ENCODE results near the gene SPOCK1. TPM values are rescaled to one million over a fixed set of nuclear protein-coding genes. Genes with fewer than 3 reads are reported as not detected.

Gene SPOCK1
- total and polyA plus RNA-seq, 9 of the 15 experiments (the other 6 are each of a cell fraction or from before 2014, with no cell fraction given) = 0.01 to 0.35 (median 0.04) TPM; not detected in 6

DNA sequence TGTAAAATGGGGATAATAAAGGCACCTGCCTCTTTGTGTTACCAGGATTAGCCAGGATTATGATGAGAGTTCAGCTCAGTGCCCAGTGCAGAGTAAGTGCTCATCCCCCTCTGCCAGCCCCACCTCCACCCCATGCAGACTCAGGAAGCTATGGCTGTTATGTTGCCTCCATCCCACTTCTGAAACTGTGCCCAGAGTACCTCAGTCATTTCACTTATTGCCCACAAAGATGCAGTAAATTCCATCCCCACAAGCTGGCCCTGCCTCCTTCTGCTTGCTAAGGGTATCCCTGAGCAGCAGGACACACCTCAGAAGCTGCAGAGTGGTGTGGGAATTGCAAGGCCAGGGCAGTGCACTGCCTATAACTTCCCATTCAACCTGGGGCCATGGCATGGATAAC is 415.1 kb downstream of the SPOCK1 start (continued):
- TF ChIP-seq ELK1 (CRISPR knock-in tag; IDR thresholded peaks at IDR 0.05) = no peak
- no peak for TF ChIP-seq ZNF184 (CRISPR knock-in tag; IDR thresholded peaks at IDR 0.05)
- TF ChIP-seq, protein P1, sequence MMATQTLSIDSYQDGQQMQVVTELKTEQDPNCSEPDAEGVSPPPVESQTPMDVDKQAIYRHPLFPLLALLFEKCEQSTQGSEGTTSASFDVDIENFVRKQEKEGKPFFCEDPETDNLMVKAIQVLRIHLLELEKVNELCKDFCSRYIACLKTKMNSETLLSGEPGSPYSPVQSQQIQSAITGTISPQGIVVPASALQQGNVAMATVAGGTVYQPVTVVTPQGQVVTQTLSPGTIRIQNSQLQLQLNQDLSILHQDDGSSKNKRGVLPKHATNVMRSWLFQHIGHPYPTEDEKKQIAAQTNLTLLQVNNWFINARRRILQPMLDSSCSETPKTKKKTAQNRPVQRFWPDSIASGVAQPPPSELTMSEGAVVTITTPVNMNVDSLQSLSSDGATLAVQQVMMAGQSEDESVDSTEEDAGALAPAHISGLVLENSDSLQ (IDR thresholded peaks at IDR 0.05) = no peak

DNA sequence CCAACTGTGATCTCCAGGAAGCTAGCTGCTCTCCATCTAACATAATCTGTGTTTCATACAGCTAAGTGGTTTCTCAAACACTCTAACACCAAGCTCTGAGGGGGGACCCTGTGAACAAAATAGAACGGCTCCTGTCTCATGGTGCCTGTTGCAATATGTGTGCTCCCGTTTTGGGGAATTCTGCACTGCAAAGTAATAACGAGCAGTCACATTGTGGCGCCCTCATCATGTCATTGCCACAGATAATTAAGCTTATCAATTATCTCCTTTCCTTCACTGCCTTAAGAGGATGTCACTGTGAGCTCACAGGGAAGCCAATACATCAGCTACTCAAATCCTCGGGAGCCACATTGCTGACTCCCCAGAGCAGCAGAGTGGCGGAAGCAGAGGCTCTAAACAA is 416.2 kb downstream of the SPOCK1 start:
- intact Hi-C loops (cut with micrococcal nuclease) = loop anchor here (10.0 kb wide), 1 partner anchor 142 kb away; no protein-coding TSS in a partner anchor
- DNase-seq (ENCODE audit: extremely low read depth in 1 of 4, low spot score in 3 of 4) = no peak
- Histone ChIP-seq H3K4me3 (no peak overlapping the region), H3K9me3 (replicated peaks; ENCODE audit: control insufficient read depth, insufficient read depth, low read depth, low read length) (no peaks in the 10 kb centered on the region), H3K9me1 (ENCODE audit: control insufficient read depth, insufficient read depth, low read length) (no peaks in the 10 kb centered on the region), H3K27me3 (ENCODE audit: control insufficient read depth in 2 of 2, insufficient read depth in 2 of 2, low read length in 2 of 2) (no peaks in the 10 kb centered on the region; a peak in 1 of 5 replicates), H3K4me2 (ENCODE audit: insufficient read depth, low read length) (no peak overlapping the region), H2AFZ (ENCODE audit: low read depth, low read length) (no peak overlapping the region), H3K36me3 (ENCODE audit: control insufficient read depth, insufficient read depth, low read length) (no peaks in the 10 kb centered on the region), H3K79me2 (ENCODE audit: control insufficient read depth, insufficient read depth, low read length) (no peaks in the 10 kb centered on the region), H3K9ac (ENCODE audit: insufficient read depth in 1 of 2, low read depth in 2 of 2, low read length in 2 of 2) (no peak overlapping the region), H4K20me1 (replicated peaks; ENCODE audit: control insufficient read depth, insufficient read depth, low read length) (no peaks in the 10 kb centered on the region), H3K27ac (ENCODE audit: extremely low read depth, low read depth, low read length) (no peak overlapping the region), H3K4me1 (replicated peaks in 1 of 2; ENCODE audit: control insufficient read depth in 2 of 2, insufficient read depth in 2 of 2, low read length in 2 of 2) (no peaks in the 10 kb centered on the region)
- in situ Hi-C loops (cut with MboI) = no loop called here
- WGBS (ENCODE audit: insufficient coverage, low coverage, missing lambda C conversion rate) = 0% methylated on average over 6 of the region's 6 CpGs
- FAIRE-seq = no peak
- CTCF ChIA-PET (ENCODE audit: low intra/inter-chr PET ratio) = no interaction called here
- no peak for ATAC-seq
- no TSS peak for BruUV-seq (replicated peaks)
- TF ChIP-seq SFPQ (IDR thresholded peaks at IDR 0.05; ENCODE audit: low read depth, low read length) (no peak), KAT8 (IDR thresholded peaks at IDR 0.05; ENCODE audit: low read depth) (no peak), NFATC3 (IDR thresholded peaks at IDR 0.05) (no peak), MAFK (IDR thresholded peaks at IDR 0.05; ENCODE audit: low read length) (no peak), POLR2AphosphoS5 (IDR thresholded peaks at IDR 0.05; ENCODE audit: control insufficient read depth, insufficient read depth, low read depth, low read length) (no peak), ZNF184 (CRISPR knock-in tag; IDR thresholded peaks at IDR 0.05) (no peak), YY1 (IDR thresholded peaks at IDR 0.05; ENCODE audit: borderline replicate concordance in 1 of 3, control insufficient read depth in 1 of 3, extremely low read depth in 1 of 3, insufficient read depth in 3 of 3, insufficient read length in 1 of 3, insufficient replicate concordance in 2 of 3, low read depth in 1 of 3, low read length in 2 of 3) (no peak), NR2C2 (CRISPR knock-in tag; IDR thresholded peaks at IDR 0.05) (no peak), NR2C2 (tag; IDR thresholded peaks at IDR 0.05) (no peak), NFE2 (IDR thresholded peaks at IDR 0.05; ENCODE audit: low read depth) (no peak), ZNF408 (CRISPR knock-in tag; IDR thresholded peaks at IDR 0.05; ENCODE audit: low read depth) (no peak)
- POLR2A ChIA-PET = interaction anchor here (1.2 kb wide), 1 partner anchor 8 kb away, joined by 3 read pairs; no protein-coding TSS in a partner anchor
